ENCODE measurements around the gene VRK3. TPM values are rescaled to one million over a fixed set of nuclear protein-coding genes. Genes with fewer than 3 reads are reported as not detected.
A peak's percentile ranks its signal among the peaks of the same experiment; 100 is the strongest.

VRK3 gene
- total and polyA plus RNA-seq, 3 donors from 2014 or later: 143 to 375 (median 237) TPM

GRCh38 chr19:50022823-50023222, 2.3 kb downstream of the VRK3 start:
- Histone ChIP-seq H3K4me1 (peaks cover 15% of the 10 kb centered on the region), H3K9me3 (no peaks in the 10 kb centered on the region), H3K36me3 (ENCODE audit: low read depth, missing control alignments) (no peaks in the 10 kb centered on the region), H3K27ac (no peak overlapping the region), H3K4me3 (no peak overlapping the region), H3K27me3 (no peaks in the 10 kb centered on the region)
- TF ChIP-seq POLR2A (IDR thresholded peaks at IDR 0.05) (no peak), CTCF (IDR thresholded peaks at IDR 0.05) (no peak)
- WGBS, 2 donors: 79 to 85% methylated on average over 7 of the region's 7 CpGs
- no peak for DNase-seq
- intact Hi-C loops (cut with DNase I; ENCODE audit: low total_unique reads): no loop called here

- Histone ChIP-seq H3K36me3 (ENCODE audit: low read depth, missing control alignments) (no peaks in the 10 kb centered on the region), H3K27me3 (no peaks in the 10 kb centered on the region), H3K9me3 (no peaks in the 10 kb centered on the region), H3K27ac (no peak overlapping the region), H3K4me3 (no peak overlapping the region), H3K4me1 (peaks cover 6% of the 10 kb centered on the region)
- no peak for DNase-seq
- TF ChIP-seq POLR2A (IDR thresholded peaks at IDR 0.05): no peak
- no peak for TF ChIP-seq CTCF (IDR thresholded peaks at IDR 0.05)
- intact Hi-C loops (cut with DNase I; ENCODE audit: low total_unique reads): no loop called here
- WGBS, 2 donors: 85 to 94% methylated on average over 6 of the region's 6 CpGs
These were observed 4.7 kb downstream of the VRK3 start for GRCh38 chr19:50020481-50020880.

- intact Hi-C loops (cut with DNase I; ENCODE audit: low total_unique reads): no loop called here
- WGBS, 2 donors: 82 to 94% methylated on average over 1 of the region's 1 CpG
- H3K36me3 ChIP-seq (ENCODE audit: low read depth, missing control alignments): no peaks in the 10 kb centered on the region
These were observed 8.9 kb downstream of the VRK3 start for GRCh38 chr19:50016225-50016807.

GRCh38 chr19:50008532-50008931, 16.6 kb downstream of the VRK3 start:
- intact Hi-C loops (cut with DNase I; ENCODE audit: low total_unique reads): no loop called here
- no peaks in the 10 kb centered on the region for H3K36me3 ChIP-seq (ENCODE audit: low read depth, missing control alignments)
- TF ChIP-seq POLR2A (IDR thresholded peaks at IDR 0.05) (no peak), CTCF (IDR thresholded peaks at IDR 0.05) (no peak)

More at GRCh38 chr19:50016225-50016807, 8.9 kb downstream of the VRK3 start:
- Histone ChIP-seq H3K27me3 (no peaks in the 10 kb centered on the region), H3K4me3 (no peak overlapping the region), H3K9me3 (no peaks in the 10 kb centered on the region), H3K27ac (no peak overlapping the region), H3K4me1 (no peaks in the 10 kb centered on the region)
- no peak for TF ChIP-seq POLR2A (IDR thresholded peaks at IDR 0.05)
- TF ChIP-seq CTCF (IDR thresholded peaks at IDR 0.05): no peak
- DNase-seq: no peak

GRCh38 chr19:50007947-50008346, 17.2 kb downstream of the VRK3 start:
- H3K4me3 ChIP-seq: no peak overlapping the region
- no peak for DNase-seq
- 86 to 96% methylated on average over 2 of the region's 2 CpGs for WGBS, 2 donors
- intact Hi-C loops (cut with DNase I; ENCODE audit: low total_unique reads): no loop called here
- no peaks in the 10 kb centered on the region for H3K27me3 ChIP-seq
- H3K4me1 ChIP-seq: peaks cover 15% of the 10 kb centered on the region
- no peak for TF ChIP-seq CTCF (IDR thresholded peaks at IDR 0.05)
- no peak for TF ChIP-seq POLR2A (IDR thresholded peaks at IDR 0.05)
- H3K36me3 ChIP-seq (ENCODE audit: low read depth, missing control alignments): no peaks in the 10 kb centered on the region
- H3K27ac ChIP-seq: no peak overlapping the region
- H3K9me3 ChIP-seq: no peaks in the 10 kb centered on the region

More at GRCh38 chr19:50008532-50008931, 16.6 kb downstream of the VRK3 start:
- 68 to 73% methylated on average over 10 of the region's 10 CpGs for WGBS, 2 donors
- H3K4me3 ChIP-seq: no peak overlapping the region
- H3K27ac ChIP-seq: no peak overlapping the region
- peak; percentile 33 for DNase-seq
- H3K9me3 ChIP-seq: no peaks in the 10 kb centered on the region
- no peaks in the 10 kb centered on the region for H3K27me3 ChIP-seq
- H3K4me1 ChIP-seq: peaks cover 9% of the 10 kb centered on the region

Data from testis (tissue), 3 donors.